ENCODE measurements around the gene WNK4.

DNA sequence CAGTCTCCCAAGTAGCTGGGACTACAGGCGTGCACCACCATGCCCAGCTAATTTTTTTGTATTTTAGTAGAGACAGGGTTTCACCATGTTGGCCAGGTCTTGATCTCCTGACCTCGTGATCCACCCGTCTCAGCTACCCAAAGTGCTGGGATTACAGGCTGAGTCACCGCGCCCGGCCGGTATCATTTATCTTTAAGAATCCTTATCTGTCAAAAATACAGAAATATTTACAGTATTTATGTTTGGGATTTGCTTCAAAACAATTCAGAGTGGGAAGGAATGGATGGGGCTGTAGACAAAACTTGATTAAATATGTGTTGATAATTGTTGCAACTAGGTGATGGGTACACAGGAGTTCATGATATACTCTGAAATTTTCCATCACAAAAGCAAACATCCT lies 40.8 kb downstream of the WNK4 start:
- TF ChIP-seq, protein P1, sequence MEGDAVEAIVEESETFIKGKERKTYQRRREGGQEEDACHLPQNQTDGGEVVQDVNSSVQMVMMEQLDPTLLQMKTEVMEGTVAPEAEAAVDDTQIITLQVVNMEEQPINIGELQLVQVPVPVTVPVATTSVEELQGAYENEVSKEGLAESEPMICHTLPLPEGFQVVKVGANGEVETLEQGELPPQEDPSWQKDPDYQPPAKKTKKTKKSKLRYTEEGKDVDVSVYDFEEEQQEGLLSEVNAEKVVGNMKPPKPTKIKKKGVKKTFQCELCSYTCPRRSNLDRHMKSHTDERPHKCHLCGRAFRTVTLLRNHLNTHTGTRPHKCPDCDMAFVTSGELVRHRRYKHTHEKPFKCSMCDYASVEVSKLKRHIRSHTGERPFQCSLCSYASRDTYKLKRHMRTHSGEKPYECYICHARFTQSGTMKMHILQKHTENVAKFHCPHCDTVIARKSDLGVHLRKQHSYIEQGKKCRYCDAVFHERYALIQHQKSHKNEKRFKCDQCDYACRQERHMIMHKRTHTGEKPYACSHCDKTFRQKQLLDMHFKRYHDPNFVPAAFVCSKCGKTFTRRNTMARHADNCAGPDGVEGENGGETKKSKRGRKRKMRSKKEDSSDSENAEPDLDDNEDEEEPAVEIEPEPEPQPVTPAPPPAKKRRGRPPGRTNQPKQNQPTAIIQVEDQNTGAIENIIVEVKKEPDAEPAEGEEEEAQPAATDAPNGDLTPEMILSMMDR (conservative IDR thresholded peaks at IDR 0.05; ENCODE audit: low read depth in 2 of 2): no peak
- TF ChIP-seq POLR2AphosphoS5 (IDR thresholded peaks at IDR 0.05; ENCODE audit: low read depth): no peak
- no peak for TF ChIP-seq EZH2 (IDR thresholded peaks at IDR 0.05; ENCODE audit: low read depth, unreplicated experiment)
- TF ChIP-seq CREB1 (CRISPR knock-in tag; IDR thresholded peaks at IDR 0.05; ENCODE audit: low read depth): no peak

Measured in GM23338 (cell line).